H9 (cell line): ENCODE results near the gene DPYSL3. TPM values are rescaled to one million over a fixed set of nuclear protein-coding genes. Genes with fewer than 3 reads are reported as not detected.

Experiments used
- DNase-seq: peaks from one replicate; pipeline ENCODE4 v3.0.0-alpha.2; 2017
- H2AFZ ChIP-seq: one replicate; pipeline ENCODE4 v1.6.1; 2013; ENCODE audit warnings: mild to moderate bottlenecking, low read length, control low read depth, moderate library complexity
- H2AK5ac ChIP-seq: 2 replicates; pipeline ENCODE4 v1.6.1; 2013; ENCODE audit warnings: low read length, control low read depth, mixed read lengths; ENCODE audit not compliant: insufficient read length
- H2BK120ac ChIP-seq: one replicate; pipeline ENCODE4 v1.6.1; 2013; ENCODE audit warnings: low read depth, mild to moderate bottlenecking, low read length, control low read depth, inconsistent platforms; ENCODE audit not compliant: poor library complexity, severe bottlenecking
- H2BK12ac ChIP-seq: 2 replicates; pipeline ENCODE4 v1.6.1; 2013; ENCODE audit warnings: low read length, control low read depth, mixed read lengths, low read depth; ENCODE audit not compliant: insufficient read length
- H2BK15ac ChIP-seq: 2 replicates; pipeline ENCODE4 v1.6.1; 2013; ENCODE audit warnings: low read depth, low read length, control low read depth
- H2BK20ac ChIP-seq: one replicate; pipeline ENCODE4 v1.6.1; 2013; ENCODE audit warnings: low read depth, mild to moderate bottlenecking, low read length, control low read depth, inconsistent platforms; ENCODE audit not compliant: poor library complexity, severe bottlenecking
- H2BK5ac ChIP-seq: 2 replicates; pipeline ENCODE4 v1.6.1; 2013; ENCODE audit warnings: low read length, control low read depth, mixed read lengths; ENCODE audit not compliant: insufficient read length
- H3K14ac ChIP-seq: 2 replicates; pipeline ENCODE4 v1.6.1; 2013; ENCODE audit warnings: low read length, control low read depth; ENCODE audit not compliant: insufficient read depth
- H3K18ac ChIP-seq: 2 replicates; pipeline ENCODE4 v1.6.1; 2013; ENCODE audit warnings: low read depth, mild to moderate bottlenecking, mixed read lengths, low read length, control low read depth; ENCODE audit not compliant: insufficient read length
- H3K23ac ChIP-seq: 2 replicates; pipeline ENCODE4 v1.6.1; 2013; ENCODE audit warnings: low read length, control low read depth, mixed read lengths, low read depth; ENCODE audit not compliant: insufficient read length
- H3K23me2 ChIP-seq: 2 replicates; pipeline ENCODE4 v1.6.1; 2013; ENCODE audit warnings: low read depth, mild to moderate bottlenecking, mixed read lengths, low read length, control low read depth; ENCODE audit not compliant: insufficient read length, poor library complexity, severe bottlenecking
- H3K27ac ChIP-seq: 2 replicates; pipeline ENCODE4 v1.5.1; 2013; ENCODE audit warnings: low read length, control low read depth, mixed read lengths, low read depth; ENCODE audit not compliant: insufficient read length
- H3K27me3 ChIP-seq: 2 replicates; pipeline ENCODE4 v1.6.1; 2013; ENCODE audit warnings: low read length, control low read depth, inconsistent platforms; ENCODE audit not compliant: insufficient read depth
- H3K4ac ChIP-seq: 2 replicates; pipeline ENCODE4 v1.6.1; 2013; ENCODE audit warnings: low read depth, mild to moderate bottlenecking, control low read depth, inconsistent platforms, low read length, moderate library complexity
- H3K4me1 ChIP-seq: 2 replicates; pipeline ENCODE4 v1.6.1; 2013; ENCODE audit warnings: low read length, control low read depth, inconsistent platforms; ENCODE audit not compliant: insufficient read depth
- H3K4me2 ChIP-seq: 2 replicates; pipeline ENCODE4 v1.6.1; 2013; ENCODE audit warnings: low read length, control low read depth, mixed read lengths; ENCODE audit not compliant: insufficient read length, insufficient read depth
- H3K56ac ChIP-seq: 2 replicates; pipeline ENCODE4 v1.6.1; 2013; ENCODE audit warnings: low read depth, mild to moderate bottlenecking, mixed read lengths, low read length, control low read depth; ENCODE audit not compliant: insufficient read length
- H3K79me1 ChIP-seq: 2 replicates; pipeline ENCODE4 v1.6.1; 2013; ENCODE audit warnings: low read depth, mild to moderate bottlenecking, moderate library complexity, low read length, control low read depth, inconsistent platforms; ENCODE audit not compliant: insufficient read depth, poor library complexity, severe bottlenecking
- H3K79me2 ChIP-seq: 2 replicates; pipeline ENCODE4 v1.6.1; 2013; ENCODE audit warnings: low read length, control low read depth, inconsistent platforms; ENCODE audit not compliant: insufficient read depth
- H3K9ac ChIP-seq: 2 replicates; pipeline ENCODE4 v1.6.1; 2013; ENCODE audit warnings: low read length, control low read depth, mixed read lengths; ENCODE audit not compliant: insufficient read length; ENCODE audit errors: extremely low read depth
- H3K9me3 ChIP-seq: one replicate; pipeline ENCODE4 v1.6.1; 2013; ENCODE audit warnings: low read depth, low read length, inconsistent platforms; ENCODE audit not compliant: control insufficient read depth
- H3T11ph ChIP-seq: one replicate; pipeline ENCODE4 v1.6.1; 2013; ENCODE audit warnings: mild to moderate bottlenecking, low read length, control low read depth, inconsistent platforms
- H4K20me1 ChIP-seq: one replicate; pipeline ENCODE4 v1.6.1; 2013; ENCODE audit not compliant: control insufficient read depth, insufficient read length, insufficient read depth
- H4K5ac ChIP-seq: 2 replicates; pipeline ENCODE4 v1.6.1; 2013; ENCODE audit warnings: low read depth, mild to moderate bottlenecking, mixed read lengths, low read length, control low read depth; ENCODE audit not compliant: insufficient read length
- H4K8ac ChIP-seq: replicated peaks from 2 replicates; pipeline ENCODE4 v1.6.1; 2013; ENCODE audit warnings: low read length, control low read depth, mixed read lengths, low read depth; ENCODE audit not compliant: insufficient read length
- H4K91ac ChIP-seq: 2 replicates; pipeline ENCODE4 v1.6.1; 2013; ENCODE audit warnings: low read depth, mild to moderate bottlenecking, moderate library complexity, mixed read lengths, low read length, control low read depth; ENCODE audit not compliant: insufficient read length
- H3K27ac Mint-ChIP-seq, 3 experiments: 2 replicates in 2 of 3; 3 replicates in 1 of 3; pipeline ENCODE4 v1.8.0; 2020 to 2021; ENCODE audit warnings: mixed read lengths in 3 of 3, mild to moderate bottlenecking in 1 of 3, moderate library complexity in 1 of 3
- H3K27me3 Mint-ChIP-seq: 2 replicates; pipeline ENCODE4 v1.8.0; 2021; ENCODE audit warnings: low read depth, mild to moderate bottlenecking, moderate library complexity, mixed read lengths
- H3K36me3 Mint-ChIP-seq, 3 experiments: 2 replicates in 2 of 3; 3 replicates in 1 of 3; pipeline ENCODE4 v1.8.0; 2020 to 2021; ENCODE audit warnings: low read depth in 3 of 3, mixed read lengths in 3 of 3; ENCODE audit not compliant: insufficient read depth in 1 of 3
- H3K4me1 Mint-ChIP-seq, 2 experiments: 2 replicates each; pipeline ENCODE4 v1.8.0; 2020; ENCODE audit warnings: mixed read lengths in 2 of 2
- H3K4me3 Mint-ChIP-seq, 2 experiments: 2 replicates in 1 of 2; 3 replicates in 1 of 2; pipeline ENCODE4 v1.8.0; 2020 to 2021; ENCODE audit warnings: mild to moderate bottlenecking in 2 of 2, mixed read lengths in 2 of 2, moderate library complexity in 1 of 2
- H3K9me3 Mint-ChIP-seq, 2 experiments: 2 replicates in 1 of 2; 3 replicates in 1 of 2; pipeline ENCODE4 v1.8.0; 2020; ENCODE audit warnings: mild to moderate bottlenecking in 2 of 2, mixed read lengths in 2 of 2, moderate library complexity in 1 of 2
- WGBS: extraction: QIAGEN DNeasy Blood & Tissue Kit; methylation state at CpG from one replicate; pipeline ENCODE4 v1.1.7; 2013; ENCODE audit warnings: missing lambda C conversion rate, low lambda C conversion rate, mixed read lengths; ENCODE audit not compliant: insufficient read length; ENCODE audit errors: extremely low coverage; 5-methylcytosine and 5-hydroxymethylcytosine counted together
- total RNA-seq: library from RNA; stranded (reverse); gene quantifications from 2 replicates; pipeline ENCODE4 v1.2.1, GENCODE V29; 2021
- TF ChIP-seq, protein P1 (sequence below): fragments of 200-600 bp; sonication (generic); conservative IDR thresholded peaks from 3 replicates; pipeline ENCODE4 v1.8.0; 2021; ENCODE audit warnings: antibody characterized with exemption, mild to moderate bottlenecking

Gene DPYSL3
- total RNA-seq, 1 experiment from 2014 or later, result 515 TPM

DNA sequence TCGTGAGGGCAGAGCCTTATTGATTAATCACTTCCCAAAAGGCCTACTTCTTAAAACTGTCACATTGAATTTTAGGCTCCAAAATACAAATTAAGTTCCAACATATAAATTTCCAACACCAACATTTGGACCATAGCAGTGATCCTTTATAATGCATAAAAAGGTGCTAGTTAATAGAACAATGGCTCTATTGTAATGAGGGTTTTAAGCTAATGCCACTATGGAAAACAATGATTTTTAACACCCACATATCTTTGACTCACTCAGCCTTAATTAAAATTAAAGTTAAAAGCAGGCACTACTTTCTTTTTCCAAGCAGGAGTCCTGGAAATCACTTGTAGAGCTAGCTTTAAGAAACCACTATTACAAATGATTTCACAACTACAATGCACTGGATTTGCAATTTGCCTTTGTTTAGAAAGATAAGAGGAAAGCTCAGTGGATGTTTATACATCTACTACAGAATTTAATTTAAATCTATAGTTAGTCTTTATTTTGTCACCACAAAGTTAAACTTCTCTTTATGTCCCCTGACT is 41.8 kb downstream of the DPYSL3 start:
- H2AFZ ChIP-seq, result no peak overlapping the region
- peak overlapping the region; percentile 52 to 92 (median 62); a peak in 5 of 7 replicates for H3K27ac Mint-ChIP-seq
- peaks cover 4% of the 10 kb centered on the region; the same call in 1 of the 2 replicates for H3K79me2 ChIP-seq
- H4K5ac ChIP-seq, result no peak overlapping the region
- H4K20me1 ChIP-seq, result no peaks in the 10 kb centered on the region
- H3K4me3 Mint-ChIP-seq, result no peak overlapping the region; a peak in 2 of 5 replicates
- peaks cover 72 to 78% of the 10 kb centered on the region in 2 experiments for H3K4me1 Mint-ChIP-seq
- H3K27me3 ChIP-seq, result no peaks in the 10 kb centered on the region
- no peak overlapping the region for H3K18ac ChIP-seq
- no peak overlapping the region for H4K91ac ChIP-seq
- peaks cover 5% of the 10 kb centered on the region for H3K4me1 ChIP-seq
- H2BK15ac ChIP-seq, result no peak overlapping the region
- no peaks in the 10 kb centered on the region; a peak in 1 of 5 replicates for H3K9me3 Mint-ChIP-seq
- H3K23me2 ChIP-seq, result no peaks in the 10 kb centered on the region
- TF ChIP-seq, protein P1, sequence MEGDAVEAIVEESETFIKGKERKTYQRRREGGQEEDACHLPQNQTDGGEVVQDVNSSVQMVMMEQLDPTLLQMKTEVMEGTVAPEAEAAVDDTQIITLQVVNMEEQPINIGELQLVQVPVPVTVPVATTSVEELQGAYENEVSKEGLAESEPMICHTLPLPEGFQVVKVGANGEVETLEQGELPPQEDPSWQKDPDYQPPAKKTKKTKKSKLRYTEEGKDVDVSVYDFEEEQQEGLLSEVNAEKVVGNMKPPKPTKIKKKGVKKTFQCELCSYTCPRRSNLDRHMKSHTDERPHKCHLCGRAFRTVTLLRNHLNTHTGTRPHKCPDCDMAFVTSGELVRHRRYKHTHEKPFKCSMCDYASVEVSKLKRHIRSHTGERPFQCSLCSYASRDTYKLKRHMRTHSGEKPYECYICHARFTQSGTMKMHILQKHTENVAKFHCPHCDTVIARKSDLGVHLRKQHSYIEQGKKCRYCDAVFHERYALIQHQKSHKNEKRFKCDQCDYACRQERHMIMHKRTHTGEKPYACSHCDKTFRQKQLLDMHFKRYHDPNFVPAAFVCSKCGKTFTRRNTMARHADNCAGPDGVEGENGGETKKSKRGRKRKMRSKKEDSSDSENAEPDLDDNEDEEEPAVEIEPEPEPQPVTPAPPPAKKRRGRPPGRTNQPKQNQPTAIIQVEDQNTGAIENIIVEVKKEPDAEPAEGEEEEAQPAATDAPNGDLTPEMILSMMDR, result no peak
- H2BK12ac ChIP-seq, result no peak overlapping the region
- H3K56ac ChIP-seq, result no peak overlapping the region
- H3K23ac ChIP-seq, result no peak overlapping the region
- H3K36me3 Mint-ChIP-seq, result peaks cover 8 to 23% (median 11%) of the 10 kb centered on the region in 3 experiments
- H2BK5ac ChIP-seq, result no peak overlapping the region
- no peak overlapping the region for H4K8ac ChIP-seq
- no peak overlapping the region for H3K4me2 ChIP-seq
- no peak for DNase-seq
- no peak overlapping the region for H2BK120ac ChIP-seq
- H3K9me3 ChIP-seq, result no peaks in the 10 kb centered on the region
- no peak overlapping the region for H2AK5ac ChIP-seq
- H3K14ac ChIP-seq, result no peak overlapping the region
- H3K27ac ChIP-seq, result no peak overlapping the region
- WGBS, result no CpG with 5 or more reads among the region's 1 CpG
- H2BK20ac ChIP-seq, result no peak overlapping the region
- no peaks in the 10 kb centered on the region for H3K79me1 ChIP-seq
- H3K4ac ChIP-seq, result no peak overlapping the region
- no peak overlapping the region for H3T11ph ChIP-seq
- H3K9ac ChIP-seq, result no peak overlapping the region
- H3K27me3 Mint-ChIP-seq, result no peaks in the 10 kb centered on the region
